Endothelial cell of umbilical vein (primary cell): Measurements from ENCODE around the gene C1QTNF2. TPM values are rescaled to one million over a fixed set of nuclear protein-coding genes. Genes with fewer than 3 reads are reported as not detected.

ENCODE experiments used
- BruUV-seq: library from RNA; stranded (reverse); fragments of 400-500 nt; replicated peaks from 2 replicates; lab custom pipeline; 2021; lab: Mats Ljungman, UMichigan
- CTCF ChIA-PET: fragments of 300-600, 350-600 bp; sonication (Branson Sonifier 250); formaldehyde crosslinking; loops from one replicate; lab custom pipeline; 2021; ENCODE audit warnings: antibody characterized with exemption, inconsistent platforms; lab: Charles Lee
- POLR2A ChIA-PET: fragments of 300-600, 350-600 bp; sonication (Branson Sonifier 250); formaldehyde crosslinking; loops from one replicate; lab custom pipeline; 2021; ENCODE audit warnings: antibody characterized with exemption, inconsistent platforms; lab: Charles Lee
- DNase-seq: peaks from one replicate; pipeline ENCODE4 v3.0.0-alpha.2; 2011; ENCODE audit warnings: low read depth, low spot score
- FAIRE-seq: peaks from 2 replicates; lab custom pipeline; 2011; peaks lifted over from hg19 to GRCh38; lab: Jason Lieb, UNC
- H2AFZ ChIP-seq: 2 replicates; pipeline ENCODE4 v1.6.0; 2012; ENCODE audit warnings: low read depth, low read length, control low read depth, inconsistent platforms
- H3K27ac ChIP-seq: 2 replicates; pipeline ENCODE4 v1.5.1; 2011; ENCODE audit warnings: low read depth, mild to moderate bottlenecking, control low read depth, low read length, moderate library complexity; ENCODE audit not compliant: insufficient read depth
- H3K27me3 ChIP-seq, 2 experiments: 2 replicates each; pipeline versions ENCODE4 v1.6.0 to v1.6.1; 2011; ENCODE audit warnings: low read length in 2 of 2, mixed read lengths in 1 of 2; ENCODE audit not compliant: control insufficient read depth in 2 of 2, insufficient read depth in 2 of 2
- H3K36me3 ChIP-seq, 2 experiments: 2 replicates in 1 of 2; 3 replicates in 1 of 2; pipeline ENCODE4 v1.5.1; 2011; ENCODE audit warnings: low read length in 2 of 2, mild to moderate bottlenecking in 1 of 2, moderate library complexity in 1 of 2; ENCODE audit not compliant: control insufficient read depth in 2 of 2, insufficient read depth in 2 of 2; ENCODE audit errors: extremely low read depth in 1 of 2
- H3K4me1 ChIP-seq: 3 replicates; pipeline ENCODE4 v1.5.1; 2011; ENCODE audit warnings: mild to moderate bottlenecking, low read length; ENCODE audit not compliant: control insufficient read depth, insufficient read depth; ENCODE audit errors: extremely low read depth
- H3K4me2 ChIP-seq: 2 replicates; pipeline ENCODE4 v1.6.1; 2011; ENCODE audit warnings: low read length, control low read depth, mixed read lengths; ENCODE audit not compliant: insufficient read depth
- H3K4me3 ChIP-seq, 3 experiments: fragments of 200-600 bp in 1 of 3; sonication (generic), shearing (Covaris generic) in 1 of 3; replicated peaks in 1 of 3; 2 replicates each; pipeline ENCODE4 v1.5.1; 2011 to 2016; ENCODE audit warnings: control low read depth in 3 of 3, low read length in 3 of 3, mild to moderate bottlenecking in 2 of 3, inconsistent platforms in 1 of 3, low read depth in 1 of 3, moderate library complexity in 1 of 3; ENCODE audit not compliant: insufficient read depth in 1 of 3
- H3K79me2 ChIP-seq: 2 replicates; pipeline ENCODE4 v1.6.0; 2012; ENCODE audit warnings: low read length, inconsistent platforms; ENCODE audit not compliant: control insufficient read depth, insufficient read depth
- H3K9ac ChIP-seq: replicated peaks from 2 replicates; pipeline ENCODE3; 2011; ENCODE audit warnings: low read length, control low read depth; ENCODE audit not compliant: insufficient read depth; ENCODE audit errors: extremely low read depth
- H3K9me1 ChIP-seq: replicated peaks from 3 replicates; pipeline ENCODE4 v1.6.0; 2011; ENCODE audit warnings: mild to moderate bottlenecking, low read length; ENCODE audit not compliant: control insufficient read depth, insufficient read depth; ENCODE audit errors: extremely low read depth
- H3K9me3 ChIP-seq: replicated peaks from 2 replicates; pipeline ENCODE4 v1.5.1; 2012; ENCODE audit warnings: low read length, inconsistent platforms; ENCODE audit not compliant: control insufficient read depth, insufficient read depth
- H4K20me1 ChIP-seq: replicated peaks from 2 replicates; pipeline ENCODE3; 2011; ENCODE audit warnings: mild to moderate bottlenecking, low read length; ENCODE audit not compliant: control insufficient read depth, insufficient read depth; ENCODE audit errors: extremely low read depth
- CTCF ChIP-seq, 2 donors: IDR thresholded peaks; 1 replicate in 1 of 2; 2 replicates in 1 of 2; pipeline ENCODE4 v1.5.1; 2011; ENCODE audit warnings: low read length in 2 of 2, mild to moderate bottlenecking in 2 of 2, moderate library complexity in 2 of 2, control low read depth in 1 of 2, inconsistent platforms in 1 of 2, low read depth in 1 of 2; ENCODE audit not compliant: insufficient read depth in 1 of 2; ENCODE audit errors: extremely low read depth in 1 of 2
- EZH2 ChIP-seq: IDR thresholded peaks from 2 replicates; pipeline ENCODE4 v1.6.1; 2012; ENCODE audit warnings: borderline replicate concordance, low read depth, mild to moderate bottlenecking, moderate library complexity, low read length, inconsistent platforms; ENCODE audit not compliant: severe bottlenecking
- FOS ChIP-seq: IDR thresholded peaks from 2 replicates; pipeline ENCODE4 v1.6.1; 2011; ENCODE audit warnings: mild to moderate bottlenecking, low read length, moderate library complexity, borderline replicate concordance; ENCODE audit not compliant: insufficient read depth
- GATA2 ChIP-seq: IDR thresholded peaks from 2 replicates; pipeline ENCODE4 v1.7.0; 2011; ENCODE audit warnings: low read depth, mild to moderate bottlenecking, moderate library complexity, mixed read lengths, low read length; ENCODE audit not compliant: insufficient read length, insufficient read depth
- JUN ChIP-seq: IDR thresholded peaks from 2 replicates; pipeline ENCODE4 v1.6.1; 2011; ENCODE audit warnings: borderline replicate concordance, low read depth; ENCODE audit not compliant: insufficient read length, insufficient read depth
- MAX ChIP-seq: IDR thresholded peaks from 2 replicates; pipeline ENCODE4 v1.6.1; 2011; ENCODE audit not compliant: insufficient read depth, insufficient read length
- MYC ChIP-seq: IDR thresholded peaks from one replicate; pipeline ENCODE4 v1.6.1; 2011; ENCODE audit warnings: mild to moderate bottlenecking, low read depth, low read length
- POLR2A ChIP-seq: IDR thresholded peaks from 2 replicates; pipeline ENCODE4 v1.6.1; 2012; ENCODE audit warnings: low read depth, mild to moderate bottlenecking, control low read depth, low read length
- POLR2AphosphoS5 ChIP-seq: IDR thresholded peaks from 2 replicates; pipeline ENCODE4 v1.6.1; 2012; ENCODE audit warnings: low read depth, mild to moderate bottlenecking, control low read depth, low read length, moderate library complexity; ENCODE audit not compliant: insufficient read depth
- dilution Hi-C: fragments of 300-500 bp; cut with MboI; formaldehyde crosslinking; loops from one replicate; pipeline ENCODE4 v1.15.0; 2019; ENCODE audit warnings: low sequenced_read_pairs; ENCODE audit not compliant: extremely low pct_ligation_motif_present
- intact Hi-C: fragments of 100-400 bp; cut with micrococcal nuclease; formaldehyde crosslinking; loops from one replicate; pipeline ENCODE4 v1.10.0; 2022
- polyA plus RNA-seq, 4 experiments: library from polyadenylated mRNA; depleted of rRNA in 3 of 4; stranded (reverse) in 3 of 4; unstranded in 1 of 4; fragments of >200 nt; gene quantifications; 2 replicates each; pipeline versions ENCODE4 v1.2.1 to v1.2.3, GENCODE V29; 2011 to 2012; ENCODE audit warnings: missing spikeins in 1 of 4
- total RNA-seq: library from RNA; stranded (reverse); gene quantifications from 2 replicates; pipeline ENCODE4 v1.2.3, GENCODE V29; 2021

C1QTNF2 gene
- total and polyA plus RNA-seq, 2 donors (not counting 3 experiments of a cell fraction or from before 2014, with no cell fraction given): 0.52 to 0.53 TPM

GRCh38 chr5:160361624-160362228, 8.7 kb downstream of the C1QTNF2 start:
- peaks cover 0 to 9% of the 10 kb centered on the region in 2 experiments for H3K27me3 ChIP-seq
- no peak for DNase-seq
- H3K9me1 ChIP-seq: no peaks in the 10 kb centered on the region
- TF ChIP-seq FOS: no peak
- no peak for TF ChIP-seq MAX
- TF ChIP-seq POLR2A: no peak
- TF ChIP-seq MYC: no peak
- no peak for TF ChIP-seq EZH2
- no peak for TF ChIP-seq CTCF (IDR thresholded peaks at IDR 0.05; ENCODE audit: extremely low read depth in 1 of 2, insufficient read depth in 1 of 2, low read depth in 1 of 2, low read length in 2 of 2)
- no peak for TF ChIP-seq JUN
- no peak for TF ChIP-seq GATA2
- no peak for TF ChIP-seq POLR2AphosphoS5
- H3K36me3 ChIP-seq: no peaks in the 10 kb centered on the region
- ChIA-PET POLR2A (no interaction called here), CTCF (no interaction called here)
- no peak overlapping the region for H3K4me2 ChIP-seq
- no peaks in the 10 kb centered on the region for H3K79me2 ChIP-seq
- H3K4me3 ChIP-seq: no peak overlapping the region
- dilution Hi-C loops: no loop called here
- no peak overlapping the region for H3K27ac ChIP-seq
- FAIRE-seq: no peak
- no TSS peak for BruUV-seq
- no peaks in the 10 kb centered on the region for H4K20me1 ChIP-seq
- H3K9me3 ChIP-seq: no peaks in the 10 kb centered on the region
- intact Hi-C loops: no loop called here
- no peak overlapping the region for H3K9ac ChIP-seq
- H3K4me1 ChIP-seq: no peaks in the 10 kb centered on the region
- no peak overlapping the region for H2AFZ ChIP-seq
